ENCODE data around the gene FRMD4A.

- TF ChIP-seq CTCF (IDR thresholded peaks at IDR 0.05; ENCODE audit: insufficient read depth, low read length, poor library complexity, severe bottlenecking) (no peak), EZH2phosphoT487 (conservative IDR thresholded peaks at IDR 0.05; ENCODE audit: low read length) (no peak)
Observed at GRCh38 chr10:13594641-13595040, 736.1 kb downstream of the FRMD4A start.

Measured in SU-DHL-6 (cell line).